Measurements from ENCODE around the gene MRPL58.

GRCh38 chr17:75041656-75042280 is 29.3 kb downstream of the MRPL58 start:
- TF ChIP-seq, protein P1, sequence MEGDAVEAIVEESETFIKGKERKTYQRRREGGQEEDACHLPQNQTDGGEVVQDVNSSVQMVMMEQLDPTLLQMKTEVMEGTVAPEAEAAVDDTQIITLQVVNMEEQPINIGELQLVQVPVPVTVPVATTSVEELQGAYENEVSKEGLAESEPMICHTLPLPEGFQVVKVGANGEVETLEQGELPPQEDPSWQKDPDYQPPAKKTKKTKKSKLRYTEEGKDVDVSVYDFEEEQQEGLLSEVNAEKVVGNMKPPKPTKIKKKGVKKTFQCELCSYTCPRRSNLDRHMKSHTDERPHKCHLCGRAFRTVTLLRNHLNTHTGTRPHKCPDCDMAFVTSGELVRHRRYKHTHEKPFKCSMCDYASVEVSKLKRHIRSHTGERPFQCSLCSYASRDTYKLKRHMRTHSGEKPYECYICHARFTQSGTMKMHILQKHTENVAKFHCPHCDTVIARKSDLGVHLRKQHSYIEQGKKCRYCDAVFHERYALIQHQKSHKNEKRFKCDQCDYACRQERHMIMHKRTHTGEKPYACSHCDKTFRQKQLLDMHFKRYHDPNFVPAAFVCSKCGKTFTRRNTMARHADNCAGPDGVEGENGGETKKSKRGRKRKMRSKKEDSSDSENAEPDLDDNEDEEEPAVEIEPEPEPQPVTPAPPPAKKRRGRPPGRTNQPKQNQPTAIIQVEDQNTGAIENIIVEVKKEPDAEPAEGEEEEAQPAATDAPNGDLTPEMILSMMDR (IDR thresholded peaks at IDR 0.05) = no peak
- TF ChIP-seq POLR2AphosphoS5 (IDR thresholded peaks at IDR 0.05; ENCODE audit: low read depth, low read length) = no peak
